Hematopoietic multipotent progenitor cell treated with erythropoietin and hydrocortisone succinate and interleukin-3 and kit ligand, for 6 days (in vitro differentiated cells): ENCODE results near the gene DPRX.
A peak's percentile ranks its signal among the peaks of the same experiment; 100 is the strongest.

Experiments used
- DNase-seq: peaks from one replicate; pipeline ENCODE4 v3.0.0-alpha.2; 2015

DPRX gene

GRCh38 chr19:53631949-53632407 lies at the start of gene DPRX:
Gene DPRX (plus strand): TSS chr19:53631999. CDS start chr19:53632107, 108 bp downstream.
- DNase-seq = no peak

GRCh38 chr19:53583181-53583580 lies 48.6 kb upstream of the DPRX start:
- no peak for DNase-seq

GRCh38 chr19:53586277-53586691 lies 45.5 kb upstream of the DPRX start:
- DNase-seq = no peak

GRCh38 chr19:53594811-53595509 lies 36.8 kb upstream of the DPRX start:
- DNase-seq = no peak

- no peak for DNase-seq
These were observed 36.3 kb upstream of the DPRX start for GRCh38 chr19:53595510-53595867.

GRCh38 chr19:53596056-53596455 lies 35.7 kb upstream of the DPRX start:
- no peak for DNase-seq

GRCh38 chr19:53597023-53597422 lies 34.8 kb upstream of the DPRX start:
- DNase-seq = no peak

GRCh38 chr19:53598361-53598760 lies 33.4 kb upstream of the DPRX start:
- DNase-seq = no peak

- no peak for DNase-seq
These were observed 31.6 kb upstream of the DPRX start for GRCh38 chr19:53600217-53600616.

- DNase-seq = no peak
These were observed 25.8 kb upstream of the DPRX start for GRCh38 chr19:53606031-53606430.

- no peak for DNase-seq
These were observed 23.4 kb upstream of the DPRX start for GRCh38 chr19:53608381-53608780.

GRCh38 chr19:53612762-53613526 lies 18.9 kb upstream of the DPRX start:
- no peak for DNase-seq

GRCh38 chr19:53621885-53622740 lies 9.7 kb upstream of the DPRX start:
- peak; percentile 18 for DNase-seq

GRCh38 chr19:53624771-53625545 lies 6.8 kb upstream of the DPRX start:
- DNase-seq = peak; percentile 24

- no peak for DNase-seq
These were observed 5.3 kb upstream of the DPRX start for GRCh38 chr19:53626486-53626885.

- no peak for DNase-seq
These were observed 4.8 kb upstream of the DPRX start for GRCh38 chr19:53626976-53627375.

GRCh38 chr19:53634768-53635167 lies 3.0 kb downstream of the DPRX start:
- DNase-seq = no peak

- no peak for DNase-seq
These were observed 7.7 kb downstream of the DPRX start for GRCh38 chr19:53639471-53639870.

- no peak for DNase-seq
These were observed 10.7 kb downstream of the DPRX start for GRCh38 chr19:53642381-53643099.

- no peak for DNase-seq
These were observed 12.4 kb downstream of the DPRX start for GRCh38 chr19:53644061-53644816.

GRCh38 chr19:53646144-53646543 lies 14.3 kb downstream of the DPRX start:
- no peak for DNase-seq
